GM19238 (cell line): ENCODE data around the gene COL4A2.

Source experiments
- DNase-seq: peaks from one replicate; pipeline ENCODE4 v3.0.0; 2011; ENCODE audit warnings: low spot score; ENCODE audit not compliant: insufficient read length

COL4A2 gene

GRCh38 chr13:110557082-110557481, 250.0 kb downstream of the COL4A2 start:
- no peak for DNase-seq

DNA sequence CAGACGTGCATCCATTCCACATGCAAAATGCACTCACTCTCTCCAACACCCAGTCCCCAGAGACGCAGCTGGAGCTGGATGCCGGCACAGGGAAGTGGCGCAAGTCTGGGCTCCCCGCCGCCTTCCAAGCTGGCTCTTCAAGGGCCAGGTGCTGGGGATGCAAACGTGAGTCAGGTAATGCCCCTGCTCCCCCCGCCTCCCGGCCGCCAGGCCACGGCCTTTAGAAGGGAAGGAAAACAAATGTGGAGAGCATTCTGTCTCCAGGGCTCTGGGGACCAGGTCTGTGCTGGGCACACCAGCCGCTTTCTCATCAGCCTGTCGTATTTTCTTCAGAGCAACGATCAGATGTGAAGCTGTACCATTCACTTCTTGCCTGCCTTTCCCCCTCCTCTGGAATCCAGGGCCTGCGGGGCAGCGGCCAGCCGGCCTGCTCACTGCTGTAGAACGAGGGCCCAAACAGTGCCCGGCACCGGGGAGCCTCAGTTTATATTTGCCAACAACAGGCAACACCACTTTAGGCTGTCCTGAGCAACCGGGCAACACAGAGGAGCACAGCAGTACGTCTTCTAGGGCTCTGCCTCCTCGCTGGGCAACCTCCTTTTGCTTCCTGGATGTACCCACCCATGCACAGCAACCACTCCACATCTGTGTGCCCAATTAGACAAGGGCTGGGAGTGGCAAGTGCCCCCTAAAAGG, 250.7 kb downstream of the COL4A2 start:
- no peak for DNase-seq

- no peak for DNase-seq
Observed at GRCh38 chr13:110559429-110559943, 252.4 kb downstream of the COL4A2 start.

DNA sequence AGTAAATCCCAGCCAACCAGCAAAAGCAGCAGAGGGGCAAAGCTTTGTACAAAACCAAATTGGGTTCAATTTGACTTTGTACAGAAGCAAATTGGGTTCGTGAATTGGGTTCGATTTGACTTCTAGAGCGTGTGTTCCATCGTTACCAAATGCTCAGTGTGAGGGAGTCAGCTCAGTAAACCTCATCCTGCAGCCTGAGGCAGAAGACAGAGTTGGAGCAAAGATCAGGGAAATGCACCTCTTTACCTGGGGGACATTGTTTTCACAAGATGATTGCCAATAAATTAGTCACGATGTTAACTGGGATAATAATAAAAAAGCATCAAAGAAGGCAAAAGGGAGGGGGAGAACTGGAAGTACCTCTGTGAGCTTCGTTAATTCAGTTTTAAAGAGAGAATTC, 252.9 kb downstream of the COL4A2 start:
- DNase-seq, result no peak

DNA sequence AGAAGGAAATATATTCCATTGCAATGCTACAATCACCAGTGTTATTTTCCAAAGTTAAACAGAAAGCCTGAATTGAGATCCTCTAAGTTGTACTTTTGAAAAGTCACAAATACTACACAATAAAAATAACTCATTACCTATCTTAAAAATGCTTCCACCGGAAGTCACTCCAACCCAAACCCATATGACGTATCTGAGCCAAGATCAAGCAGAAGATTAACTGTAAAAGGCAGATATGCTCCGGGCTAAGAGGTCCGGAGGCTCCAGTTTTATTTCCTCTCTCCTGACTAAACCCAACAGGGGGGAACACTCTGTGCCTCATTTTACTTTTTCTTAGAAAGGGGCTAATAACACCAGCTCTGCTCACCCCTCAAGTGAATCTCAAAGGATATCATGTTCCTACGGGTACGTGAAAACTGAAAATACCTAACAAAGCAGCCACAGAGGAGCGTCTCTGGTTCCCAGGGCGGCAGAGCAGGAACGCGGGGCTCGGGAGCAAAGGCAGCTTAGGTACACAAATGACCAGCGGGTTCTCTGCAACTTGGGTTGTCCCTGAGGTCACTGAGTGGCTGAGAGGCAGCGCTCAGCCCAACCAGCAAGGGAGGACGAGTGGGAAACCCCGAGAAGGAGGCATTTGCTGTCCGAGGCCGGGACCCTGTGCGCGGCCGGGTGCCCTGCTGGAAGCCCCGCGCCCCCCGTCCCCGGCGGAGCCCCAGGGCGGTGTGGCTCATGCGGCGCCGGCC, 253.7 kb downstream of the COL4A2 start:
- no peak for DNase-seq

GRCh38 chr13:110561344-110562035, 254.4 kb downstream of the COL4A2 start, which contains the start of gene RAB20:
TSS of gene RAB20 (minus strand) at chr13:110561722. CDS start at chr13:110561519, 203 bp downstream.
- DNase-seq, result peak; percentile 66

DNA sequence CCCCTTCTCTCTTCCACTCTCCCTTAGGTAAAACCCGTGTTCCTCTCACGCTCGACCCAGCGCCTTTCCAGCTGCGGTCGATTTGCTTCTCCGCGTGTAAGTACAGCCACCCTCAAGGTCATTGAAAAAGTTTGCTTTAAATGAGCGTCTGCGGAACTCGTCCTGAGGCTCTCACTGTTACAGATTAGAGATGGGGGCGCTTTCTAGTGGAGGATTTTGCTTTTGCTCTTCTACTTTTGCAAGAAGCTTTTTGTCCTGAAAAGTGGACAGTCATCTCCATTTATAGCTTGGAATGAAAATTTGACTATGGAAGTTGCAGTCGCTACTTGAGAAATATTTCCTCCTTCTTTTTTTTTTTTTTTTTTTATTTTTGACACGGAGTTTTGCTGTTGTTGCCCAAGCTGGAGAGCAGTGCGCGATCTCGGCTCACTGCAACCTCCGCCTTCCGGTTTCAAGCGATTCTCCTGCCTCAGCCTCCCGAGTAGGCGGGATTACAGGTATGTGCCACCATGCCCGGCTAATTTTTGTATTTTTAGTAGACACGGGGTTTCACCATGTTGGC, 255.0 kb downstream of the COL4A2 start:
- DNase-seq, result no peak
